IMR-90 (cell line): Measurements from ENCODE around the gene KPNA1. TPM values are rescaled to one million over a fixed set of nuclear protein-coding genes. Genes with fewer than 3 reads are reported as not detected.

Experiments
- ATAC-seq: fragments of 200-7000 bp; cut with Tn5 transposase; 2 replicates; pipeline ENCODE4 v1.9.1; 2020; ENCODE audit warnings: low read depth, mild to moderate bottlenecking, moderate library complexity
- BruUV-seq: library from RNA; stranded (reverse); fragments of 400-500 nt; replicated peaks from 2 replicates; lab custom pipeline; 2021; lab: Mats Ljungman, UMichigan
- CTCF ChIA-PET: fragments of 300-600 bp; formaldehyde crosslinking; extraction: SDS; loops from one replicate; lab custom pipeline; 2021; ENCODE audit warnings: antibody characterized with exemption; lab: Yijun Ruan, JAX
- POLR2A ChIA-PET: fragments of 300-600 bp; sonication (Branson Sonifier 250); formaldehyde crosslinking; loops from one replicate; lab custom pipeline; 2022; ENCODE audit warnings: antibody characterized with exemption; ENCODE audit not compliant: unreplicated experiment; lab: Charles Lee
- DNase-seq: peaks from one replicate; pipeline ENCODE4 v3.0.0; 2013
- H2AFZ ChIP-seq: replicated peaks from 2 replicates; pipeline ENCODE3; 2013; ENCODE audit warnings: low read length, mild to moderate bottlenecking; ENCODE audit not compliant: poor library complexity
- H2AK5ac ChIP-seq: 2 replicates; pipeline ENCODE4 v1.6.1; 2013; ENCODE audit warnings: low read depth, low read length, inconsistent platforms
- H2AK9ac ChIP-seq: replicated peaks from 2 replicates; pipeline ENCODE3; 2013; ENCODE audit warnings: mild to moderate bottlenecking, low read depth, low read length, moderate library complexity; ENCODE audit not compliant: poor library complexity
- H2BK120ac ChIP-seq: 2 replicates; pipeline ENCODE4 v1.6.1; 2013; ENCODE audit warnings: low read depth, low read length, inconsistent platforms
- H2BK15ac ChIP-seq: 3 replicates; pipeline ENCODE4 v1.6.1; 2013; ENCODE audit warnings: low read depth, low read length, inconsistent platforms
- H2BK20ac ChIP-seq: 2 replicates; pipeline ENCODE4 v1.6.1; 2013; ENCODE audit warnings: low read depth, mild to moderate bottlenecking, inconsistent platforms, low read length, moderate library complexity
- H2BK5ac ChIP-seq: 2 replicates; pipeline ENCODE4 v1.6.1; 2013; ENCODE audit warnings: mild to moderate bottlenecking, low read depth, low read length, inconsistent platforms; ENCODE audit not compliant: poor library complexity, severe bottlenecking
- H3K14ac ChIP-seq: replicated peaks from 2 replicates; pipeline ENCODE4 v1.6.1; 2013; ENCODE audit warnings: low read depth, low read length, inconsistent platforms
- H3K18ac ChIP-seq: 2 replicates; pipeline ENCODE4 v1.6.1; 2013; ENCODE audit warnings: low read depth, low read length, control low read depth
- H3K23ac ChIP-seq: 2 replicates; pipeline ENCODE4 v1.6.1; 2013; ENCODE audit warnings: low read depth, low read length, inconsistent platforms
- H3K27ac ChIP-seq: 2 replicates; pipeline ENCODE4 v1.5.1; 2013; ENCODE audit warnings: mild to moderate bottlenecking, control low read depth, low read length; ENCODE audit not compliant: insufficient read depth
- H3K27me3 ChIP-seq: 2 replicates; pipeline ENCODE4 v1.6.1; 2013; ENCODE audit warnings: low read length; ENCODE audit not compliant: control insufficient read depth, insufficient read depth
- H3K36me3 ChIP-seq: 2 replicates; pipeline ENCODE4 v1.6.1; 2013; ENCODE audit warnings: low read length, mixed read lengths; ENCODE audit not compliant: control insufficient read depth, insufficient read depth
- H3K4ac ChIP-seq: 2 replicates; pipeline ENCODE4 v1.6.1; 2013; ENCODE audit warnings: low read depth, low read length, inconsistent platforms
- H3K4me1 ChIP-seq: 2 replicates; pipeline ENCODE4 v1.6.1; 2013; ENCODE audit warnings: low read length, mixed read lengths; ENCODE audit not compliant: control insufficient read depth, insufficient read depth
- H3K4me2 ChIP-seq: 2 replicates; pipeline ENCODE4 v1.6.1; 2013; ENCODE audit warnings: low read depth, mild to moderate bottlenecking, control low read depth, low read length, moderate library complexity
- H3K4me3 ChIP-seq: 2 replicates; pipeline ENCODE4 v1.5.1; 2013; ENCODE audit warnings: low read depth, mild to moderate bottlenecking, control low read depth, low read length, moderate library complexity; ENCODE audit not compliant: insufficient read depth
- H3K56ac ChIP-seq: 2 replicates; pipeline ENCODE4 v1.6.1; 2013; ENCODE audit warnings: low read length, inconsistent platforms; ENCODE audit not compliant: insufficient read depth; ENCODE audit errors: extremely low read depth
- H3K79me1 ChIP-seq, 2 experiments: 2 replicates each; pipeline ENCODE4 v1.6.1; 2013; ENCODE audit warnings: low read length in 2 of 2, inconsistent platforms in 1 of 2, low read depth in 1 of 2
- H3K9ac ChIP-seq: 2 replicates; pipeline ENCODE4 v1.6.1; 2013; ENCODE audit warnings: low read depth, low read length, control low read depth
- H3K9me1 ChIP-seq: 2 replicates; pipeline ENCODE4 v1.6.1; 2013; ENCODE audit warnings: low read length, inconsistent platforms; ENCODE audit not compliant: insufficient read depth
- H3K9me3 ChIP-seq: 2 replicates; pipeline ENCODE4 v1.6.1; 2013; ENCODE audit warnings: low read length; ENCODE audit not compliant: control insufficient read depth, insufficient read depth
- H4K20me1 ChIP-seq: 2 replicates; pipeline ENCODE4 v1.6.1; 2013; ENCODE audit warnings: low read length, inconsistent platforms; ENCODE audit not compliant: insufficient read depth
- H4K5ac ChIP-seq: 2 replicates; pipeline ENCODE4 v1.6.1; 2013; ENCODE audit warnings: mild to moderate bottlenecking, low read depth, low read length, control low read depth
- H4K8ac ChIP-seq, 2 experiments: 2 replicates each; pipeline ENCODE4 v1.6.1; 2013; ENCODE audit warnings: low read depth in 2 of 2, low read length in 2 of 2, control low read depth in 1 of 2, inconsistent platforms in 1 of 2
- H4K91ac ChIP-seq: 2 replicates; pipeline ENCODE4 v1.6.1; 2013; ENCODE audit warnings: low read depth, low read length, inconsistent platforms; ENCODE audit not compliant: insufficient read depth
- BHLHE40 ChIP-seq: fragments of 150-350 bp; IDR thresholded peaks from 2 replicates; pipeline ENCODE4 v1.6.1; 2016; ENCODE audit warnings: mild to moderate bottlenecking, low read depth, low read length
- CEBPB ChIP-seq: IDR thresholded peaks from 2 replicates; pipeline ENCODE4 v1.6.1; 2012; ENCODE audit warnings: low read depth, low read length, improper control_type of control experiment
- CHD1 ChIP-seq: IDR thresholded peaks from 2 replicates; pipeline ENCODE4 v1.6.1; 2012; ENCODE audit warnings: low read depth, low read length, improper control_type of control experiment
- CTCF ChIP-seq: conservative IDR thresholded peaks from 2 replicates; pipeline ENCODE4 v1.5.1; 2012; ENCODE audit warnings: mild to moderate bottlenecking, low read depth, low read length, improper control_type of control experiment
- ELK1 ChIP-seq: fragments of 150-350 bp; IDR thresholded peaks from 2 replicates; pipeline ENCODE4 v1.6.1; 2016; ENCODE audit warnings: low read depth, mild to moderate bottlenecking, low read length, moderate library complexity, borderline replicate concordance
- FOS ChIP-seq: fragments of 150-350 bp; IDR thresholded peaks from 2 replicates; pipeline ENCODE4 v1.6.1; 2016; ENCODE audit warnings: low read depth, low read length
- MAFK ChIP-seq: IDR thresholded peaks from 2 replicates; pipeline ENCODE4 v1.6.1; 2012; ENCODE audit warnings: low read depth, low read length, improper control_type of control experiment
- MAZ ChIP-seq: IDR thresholded peaks from 2 replicates; pipeline ENCODE4 v1.6.1; 2012; ENCODE audit warnings: low read depth, mild to moderate bottlenecking, low read length, improper control_type of control experiment, moderate library complexity, borderline replicate concordance
- MXI1 ChIP-seq: IDR thresholded peaks from 2 replicates; pipeline ENCODE4 v1.6.1; 2012; ENCODE audit warnings: low read depth, mild to moderate bottlenecking, low read length, moderate library complexity, borderline replicate concordance
- NFE2L2 ChIP-seq: fragments of 150-350 bp; IDR thresholded peaks from 2 replicates; pipeline ENCODE4 v1.6.1; 2016; ENCODE audit warnings: low read depth, mild to moderate bottlenecking, low read length
- POLR2A ChIP-seq: IDR thresholded peaks from 2 replicates; pipeline ENCODE4 v1.6.1; 2012; ENCODE audit warnings: mild to moderate bottlenecking, low read depth, low read length
- RAD21 ChIP-seq: IDR thresholded peaks from 2 replicates; pipeline ENCODE4 v1.6.1; 2012; ENCODE audit warnings: low read length, improper control_type of control experiment
- RCOR1 ChIP-seq: IDR thresholded peaks from 2 replicates; pipeline ENCODE4 v1.6.1; 2012; ENCODE audit warnings: mild to moderate bottlenecking, low read length, improper control_type of control experiment; ENCODE audit not compliant: insufficient replicate concordance
- RFX5 ChIP-seq: IDR thresholded peaks from 2 replicates; pipeline ENCODE4 v1.8.0; 2012; ENCODE audit warnings: low read depth, mild to moderate bottlenecking, low read length, moderate library complexity
- SMC3 ChIP-seq: fragments of 150-350 bp; IDR thresholded peaks from 2 replicates; pipeline ENCODE4 v1.6.1; 2016; ENCODE audit warnings: low read depth, mild to moderate bottlenecking, antibody characterized with exemption, low read length, moderate library complexity
- WGBS, 2 experiments: methylation state at CpG; one replicate each; pipeline versions ENCODE4 v1.1.5 to v1.1.7; 2013; ENCODE audit warnings: missing lambda C conversion rate in 2 of 2; ENCODE audit not compliant: insufficient read length in 1 of 2; ENCODE audit errors: extremely low coverage in 2 of 2; 5-methylcytosine and 5-hydroxymethylcytosine counted together
- dilution Hi-C: fragments of 300-500 bp; cut with HindIII; formaldehyde crosslinking; loops from one replicate; pipeline ENCODE4 v1.14.3; 2018; ENCODE audit warnings: low sequenced_read_pairs; ENCODE audit not compliant: unreplicated experiment
- in situ Hi-C: fragments of 300-500 bp; cut with MboI; formaldehyde crosslinking; loops from 3 replicates; pipeline ENCODE4 v1.14.3; 2019; ENCODE audit warnings: low sequenced_read_pairs, inconsistent platforms, mixed read lengths
- intact Hi-C: fragments of 100-400 bp; cut with micrococcal nuclease; formaldehyde crosslinking; loops from 2 replicates; pipeline ENCODE4 v1.10.0; 2022
- polyA plus RNA-seq, 3 experiments: library from polyadenylated mRNA; depleted of rRNA; stranded (reverse); fragments of >200 nt; gene quantifications; 2 replicates each; pipeline ENCODE4 v1.2.3, GENCODE V29; 2012; ENCODE audit warnings: low replicate concordance in 1 of 3
- total RNA-seq: library from RNA; depleted of rRNA; stranded (reverse); fragments of >200 nt; gene quantifications from 2 replicates; pipeline ENCODE4 v1.2.3, GENCODE V29; 2012
- TF ChIP-seq, protein P1 (sequence below): fragments of 150-350 bp; IDR thresholded peaks from 2 replicates; pipeline ENCODE4 v1.6.1; 2017; ENCODE audit warnings: mild to moderate bottlenecking, antibody characterized with exemption, low read length, low read depth

KPNA1 gene
- total and polyA plus RNA-seq, 2 of the 4 experiments (the other 2 are of a cell fraction): 30.6 to 112 TPM

DNA sequence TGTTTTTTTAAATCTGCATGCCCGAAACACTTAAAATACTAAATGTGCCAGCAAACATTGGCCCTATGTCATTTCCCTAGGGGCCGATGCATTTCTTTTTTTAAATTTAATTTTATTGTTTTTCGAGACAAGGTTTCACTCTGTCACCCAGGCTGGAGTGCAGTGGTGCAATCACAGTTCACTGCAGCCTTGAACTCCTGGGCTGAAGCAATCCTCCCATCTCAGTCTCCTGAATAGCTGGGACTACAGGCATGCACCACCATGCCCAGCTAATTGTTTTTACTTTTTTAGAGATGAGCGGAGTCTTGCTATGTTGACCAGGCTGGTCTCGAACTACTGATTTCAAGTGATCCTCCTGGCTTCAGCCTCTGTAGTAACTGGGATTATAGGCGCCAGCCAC lies 43.9 kb upstream of the KPNA1 start:
- Histone ChIP-seq H3K9me1 (peaks cover 4% of the 10 kb centered on the region; the same call in 1 of the 2 replicates), H3K18ac (no peak overlapping the region), H2AK5ac (no peak overlapping the region), H3K4me3 (no peak overlapping the region), H3K23ac (no peak overlapping the region), H2AFZ (no peak overlapping the region), H3K36me3 (peaks cover 13% of the 10 kb centered on the region; the same call in 1 of the 2 replicates), H2BK15ac (no peak overlapping the region), H2BK5ac (no peak overlapping the region), H3K27me3 (no peaks in the 10 kb centered on the region), H4K5ac (no peak overlapping the region), H3K9me3 (no peaks in the 10 kb centered on the region), H4K8ac (no peak overlapping the region), H3K79me1 (peaks cover 2 to 3% of the 10 kb centered on the region in 2 experiments; a peak in 2 of 4 replicates), H3K9ac (no peak overlapping the region), H2AK9ac (no peak overlapping the region), H2BK20ac (no peak overlapping the region), H3K56ac (no peak overlapping the region), H3K4me2 (no peak overlapping the region), H3K27ac (no peak overlapping the region), H3K14ac (no peak overlapping the region), H2BK120ac (no peak overlapping the region), H4K20me1 (no peaks in the 10 kb centered on the region), H3K4me1 (peaks cover 5% of the 10 kb centered on the region), H4K91ac (no peak overlapping the region), H3K4ac (no peak overlapping the region)
- no peak for DNase-seq
- no TSS peak for BruUV-seq
- in situ Hi-C loops: loop anchor here (5.0 kb wide), 1 partner anchor 119 kb away; no protein-coding TSS in a partner anchor
- dilution Hi-C loops: no loop called here
- whole genome bisulfite sequencing, 2 experiments: no CpG with 5 or more reads among the region's 6 CpGs
- intact Hi-C loops: no loop called here
- POLR2A ChIA-PET: no interaction called here
- CTCF ChIA-PET: interaction anchor here (7.3 kb wide), 1 partner anchor 121 kb away, joined by 34 read pairs; no protein-coding TSS in a partner anchor
- no peak for ATAC-seq
- TF ChIP-seq RCOR1 (no peak), NFE2L2 (no peak), CEBPB (no peak), MXI1 (no peak), RFX5 (no peak), SMC3 (no peak), CHD1 (no peak), MAFK (no peak), MAZ (no peak), ELK1 (no peak), RAD21 (no peak), BHLHE40 (no peak), FOS (no peak), POLR2A (no peak), CTCF (no peak)
- TF ChIP-seq, protein P1, sequence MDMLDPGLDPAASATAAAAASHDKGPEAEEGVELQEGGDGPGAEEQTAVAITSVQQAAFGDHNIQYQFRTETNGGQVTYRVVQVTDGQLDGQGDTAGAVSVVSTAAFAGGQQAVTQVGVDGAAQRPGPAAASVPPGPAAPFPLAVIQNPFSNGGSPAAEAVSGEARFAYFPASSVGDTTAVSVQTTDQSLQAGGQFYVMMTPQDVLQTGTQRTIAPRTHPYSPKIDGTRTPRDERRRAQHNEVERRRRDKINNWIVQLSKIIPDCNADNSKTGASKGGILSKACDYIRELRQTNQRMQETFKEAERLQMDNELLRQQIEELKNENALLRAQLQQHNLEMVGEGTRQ: no peak
